ENCODE data around the gene PFKFB2.

The PFKFB2 gene

GRCh38 chr1:207058878-207059867, 6.1 kb downstream of the PFKFB2 start:
- no peaks in the 10 kb centered on the region for H3K9me3 ChIP-seq
- H3K4me3 ChIP-seq: no peak overlapping the region
- no peaks in the 10 kb centered on the region for H3K27me3 ChIP-seq
- intact Hi-C loops (cut with DNase I; ENCODE audit: low total_unique reads): no loop called here
- TF ChIP-seq, protein P1, sequence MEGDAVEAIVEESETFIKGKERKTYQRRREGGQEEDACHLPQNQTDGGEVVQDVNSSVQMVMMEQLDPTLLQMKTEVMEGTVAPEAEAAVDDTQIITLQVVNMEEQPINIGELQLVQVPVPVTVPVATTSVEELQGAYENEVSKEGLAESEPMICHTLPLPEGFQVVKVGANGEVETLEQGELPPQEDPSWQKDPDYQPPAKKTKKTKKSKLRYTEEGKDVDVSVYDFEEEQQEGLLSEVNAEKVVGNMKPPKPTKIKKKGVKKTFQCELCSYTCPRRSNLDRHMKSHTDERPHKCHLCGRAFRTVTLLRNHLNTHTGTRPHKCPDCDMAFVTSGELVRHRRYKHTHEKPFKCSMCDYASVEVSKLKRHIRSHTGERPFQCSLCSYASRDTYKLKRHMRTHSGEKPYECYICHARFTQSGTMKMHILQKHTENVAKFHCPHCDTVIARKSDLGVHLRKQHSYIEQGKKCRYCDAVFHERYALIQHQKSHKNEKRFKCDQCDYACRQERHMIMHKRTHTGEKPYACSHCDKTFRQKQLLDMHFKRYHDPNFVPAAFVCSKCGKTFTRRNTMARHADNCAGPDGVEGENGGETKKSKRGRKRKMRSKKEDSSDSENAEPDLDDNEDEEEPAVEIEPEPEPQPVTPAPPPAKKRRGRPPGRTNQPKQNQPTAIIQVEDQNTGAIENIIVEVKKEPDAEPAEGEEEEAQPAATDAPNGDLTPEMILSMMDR (IDR thresholded peaks at IDR 0.05): no peak
- H3K4me1 ChIP-seq: no peaks in the 10 kb centered on the region
- H3K36me3 ChIP-seq: peaks cover 9 to 30% (median 24%) of the 10 kb centered on the region in 3 donors
- no peak for DNase-seq
- no peak overlapping the region for H3K27ac ChIP-seq

DNA sequence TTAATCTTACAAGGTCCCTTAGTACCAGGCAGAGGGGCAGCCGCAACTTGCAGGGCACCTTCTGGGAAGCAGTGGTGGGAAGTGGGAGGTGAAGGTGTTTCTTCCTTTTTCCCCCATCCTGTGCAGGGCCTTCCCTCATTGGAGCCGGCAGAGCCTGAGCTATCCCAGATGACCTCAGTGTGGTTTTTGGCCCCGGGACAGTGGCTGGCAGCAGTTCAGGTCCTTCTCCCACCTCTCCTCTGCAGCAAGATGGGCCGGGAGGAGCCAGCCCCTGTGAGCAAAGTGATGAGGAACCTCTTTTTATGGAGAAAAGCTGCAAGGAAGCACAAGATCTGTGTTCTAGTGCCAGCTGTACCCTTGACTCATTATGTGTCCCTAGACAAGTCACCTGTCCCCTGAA, 6.8 kb downstream of the PFKFB2 start:
- intact Hi-C loops (cut with DNase I; ENCODE audit: low total_unique reads): no loop called here

GRCh38 chr1:207060596-207060995, 7.5 kb downstream of the PFKFB2 start:
- Histone ChIP-seq H3K9me3 (no peaks in the 10 kb centered on the region), H3K4me1 (no peaks in the 10 kb centered on the region), H3K27ac (no peak overlapping the region), H3K36me3 (peaks cover 13 to 45% (median 39%) of the 10 kb centered on the region in 3 donors), H3K27me3 (no peaks in the 10 kb centered on the region), H3K4me3 (no peak overlapping the region)
- intact Hi-C loops (cut with DNase I; ENCODE audit: low total_unique reads): no loop called here
- TF ChIP-seq, protein P1 (IDR thresholded peaks at IDR 0.05): no peak
- no peak for DNase-seq

More for the DNA sequence above, 6.8 kb downstream of the PFKFB2 start:
- no peak for DNase-seq
- Histone ChIP-seq H3K4me1 (no peaks in the 10 kb centered on the region), H3K36me3 (peaks cover 9 to 37% (median 32%) of the 10 kb centered on the region in 3 donors), H3K4me3 (no peak overlapping the region), H3K27ac (no peak overlapping the region), H3K9me3 (no peaks in the 10 kb centered on the region), H3K27me3 (no peaks in the 10 kb centered on the region)
- TF ChIP-seq, protein P1 (IDR thresholded peaks at IDR 0.05): no peak

GRCh38 chr1:207062058-207062457, 9.0 kb downstream of the PFKFB2 start:
- Histone ChIP-seq H3K27ac (no peak overlapping the region), H3K9me3 (no peaks in the 10 kb centered on the region), H3K27me3 (no peaks in the 10 kb centered on the region), H3K4me3 (no peak overlapping the region), H3K4me1 (no peaks in the 10 kb centered on the region), H3K36me3 (peaks cover 22 to 53% (median 53%) of the 10 kb centered on the region in 3 donors)
- intact Hi-C loops (cut with DNase I; ENCODE audit: low total_unique reads): no loop called here
- TF ChIP-seq, protein P1 (IDR thresholded peaks at IDR 0.05): no peak
- no peak for DNase-seq

GRCh38 chr1:207063014-207063413, 9.9 kb downstream of the PFKFB2 start:
- H3K4me3 ChIP-seq: no peak overlapping the region
- DNase-seq: no peak
- intact Hi-C loops (cut with DNase I; ENCODE audit: low total_unique reads): no loop called here
- no peaks in the 10 kb centered on the region for H3K4me1 ChIP-seq
- no peaks in the 10 kb centered on the region for H3K27me3 ChIP-seq
- TF ChIP-seq, protein P1 (IDR thresholded peaks at IDR 0.05): no peak
- H3K9me3 ChIP-seq: no peaks in the 10 kb centered on the region
- no peak overlapping the region for H3K27ac ChIP-seq
- H3K36me3 ChIP-seq: peaks cover 31 to 59% (median 59%) of the 10 kb centered on the region in 3 donors
